Nephron (organoid): ENCODE data around the gene TSPAN7.

Experiments used
- H3K27ac Mint-ChIP-seq, 3 experiments: 2 replicates each; pipeline ENCODE4 v1.8.0; 2020; ENCODE audit warnings: mixed read lengths in 3 of 3, mild to moderate bottlenecking in 2 of 3, moderate library complexity in 1 of 3
- H3K27me3 Mint-ChIP-seq: 2 replicates; pipeline ENCODE4 v1.8.0; 2021; ENCODE audit warnings: low read depth, mild to moderate bottlenecking, moderate library complexity, mixed read lengths
- H3K36me3 Mint-ChIP-seq: 2 replicates; pipeline ENCODE4 v1.8.0; 2020; ENCODE audit warnings: low read depth, mixed read lengths
- H3K4me1 Mint-ChIP-seq: 2 replicates; pipeline ENCODE4 v1.8.0; 2020; ENCODE audit warnings: mixed read lengths
- H3K4me3 Mint-ChIP-seq, 3 experiments: 2 replicates each; pipeline ENCODE4 v1.8.0; 2020; ENCODE audit warnings: mild to moderate bottlenecking in 3 of 3, mixed read lengths in 3 of 3, moderate library complexity in 2 of 3
- H3K9me3 Mint-ChIP-seq: 2 replicates; pipeline ENCODE4 v1.8.0; 2020; ENCODE audit warnings: mixed read lengths
- TF ChIP-seq, protein P1 (sequence below), 3 experiments: fragments of 200-600 bp; sonication (generic); IDR thresholded peaks; one replicate each; pipeline ENCODE4 v1.5.0; 2021; ENCODE audit warnings: antibody characterized with exemption in 3 of 3; ENCODE audit not compliant: unreplicated experiment in 3 of 3

Gene TSPAN7

GRCh38 chrX:38596939-38597338, 35.6 kb downstream of the TSPAN7 start:
- no peaks in the 10 kb centered on the region for H3K27me3 Mint-ChIP-seq
- H3K27ac Mint-ChIP-seq = no peak overlapping the region
- peaks cover 10% of the 10 kb centered on the region for H3K4me1 Mint-ChIP-seq
- H3K4me3 Mint-ChIP-seq = no peak overlapping the region
- TF ChIP-seq, protein P1, sequence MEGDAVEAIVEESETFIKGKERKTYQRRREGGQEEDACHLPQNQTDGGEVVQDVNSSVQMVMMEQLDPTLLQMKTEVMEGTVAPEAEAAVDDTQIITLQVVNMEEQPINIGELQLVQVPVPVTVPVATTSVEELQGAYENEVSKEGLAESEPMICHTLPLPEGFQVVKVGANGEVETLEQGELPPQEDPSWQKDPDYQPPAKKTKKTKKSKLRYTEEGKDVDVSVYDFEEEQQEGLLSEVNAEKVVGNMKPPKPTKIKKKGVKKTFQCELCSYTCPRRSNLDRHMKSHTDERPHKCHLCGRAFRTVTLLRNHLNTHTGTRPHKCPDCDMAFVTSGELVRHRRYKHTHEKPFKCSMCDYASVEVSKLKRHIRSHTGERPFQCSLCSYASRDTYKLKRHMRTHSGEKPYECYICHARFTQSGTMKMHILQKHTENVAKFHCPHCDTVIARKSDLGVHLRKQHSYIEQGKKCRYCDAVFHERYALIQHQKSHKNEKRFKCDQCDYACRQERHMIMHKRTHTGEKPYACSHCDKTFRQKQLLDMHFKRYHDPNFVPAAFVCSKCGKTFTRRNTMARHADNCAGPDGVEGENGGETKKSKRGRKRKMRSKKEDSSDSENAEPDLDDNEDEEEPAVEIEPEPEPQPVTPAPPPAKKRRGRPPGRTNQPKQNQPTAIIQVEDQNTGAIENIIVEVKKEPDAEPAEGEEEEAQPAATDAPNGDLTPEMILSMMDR (IDR thresholded peaks at IDR 0.05; ENCODE audit: unreplicated experiment in 3 of 3) = no peak
- no peaks in the 10 kb centered on the region for H3K36me3 Mint-ChIP-seq
- peaks cover 20% of the 10 kb centered on the region for H3K9me3 Mint-ChIP-seq

- Mint-ChIP-seq H3K36me3 (no peaks in the 10 kb centered on the region), H3K27ac (peak overlapping the region; percentile 41 to 75 (median 50)), H3K27me3 (no peaks in the 10 kb centered on the region), H3K4me3 (no peak overlapping the region), H3K9me3 (peaks cover 12% of the 10 kb centered on the region), H3K4me1 (peaks cover 10% of the 10 kb centered on the region)
- TF ChIP-seq, protein P1 (IDR thresholded peaks at IDR 0.05; ENCODE audit: unreplicated experiment in 3 of 3) = no peak
Measured at GRCh38 chrX:38599796-38600755, 38.7 kb downstream of the TSPAN7 start.

- H3K27ac Mint-ChIP-seq = no peak overlapping the region
- H3K4me1 Mint-ChIP-seq = peaks cover 10% of the 10 kb centered on the region
- H3K36me3 Mint-ChIP-seq = no peaks in the 10 kb centered on the region
- no peaks in the 10 kb centered on the region for H3K27me3 Mint-ChIP-seq
- TF ChIP-seq, protein P1 (IDR thresholded peaks at IDR 0.05; ENCODE audit: unreplicated experiment in 3 of 3) = no peak
- H3K4me3 Mint-ChIP-seq = no peak overlapping the region
- H3K9me3 Mint-ChIP-seq = peaks cover 7% of the 10 kb centered on the region
Measured at GRCh38 chrX:38601866-38602265, 40.5 kb downstream of the TSPAN7 start.

DNA sequence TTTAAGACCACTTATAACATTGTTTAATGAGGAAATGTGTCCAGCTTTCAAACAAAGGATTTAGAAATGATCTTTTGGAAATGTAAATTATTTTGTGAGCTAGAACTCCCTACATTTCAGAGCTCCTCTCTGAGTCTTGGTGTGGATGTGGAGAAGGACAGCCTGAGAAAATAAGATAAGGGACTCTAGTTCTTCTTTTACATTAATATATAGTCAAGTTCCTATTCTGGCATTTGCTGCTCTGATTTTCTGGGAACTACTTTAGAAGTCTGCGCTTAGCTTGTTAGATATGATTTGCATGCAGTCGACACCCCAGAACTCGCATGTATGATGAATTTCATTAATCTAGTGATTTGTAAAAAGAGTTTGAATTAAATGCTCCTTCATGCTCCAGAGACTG, 45.5 kb downstream of the TSPAN7 start:
- Mint-ChIP-seq H3K4me3 (no peak overlapping the region), H3K27ac (no peak overlapping the region), H3K9me3 (peaks cover 6% of the 10 kb centered on the region), H3K36me3 (no peaks in the 10 kb centered on the region), H3K4me1 (no peaks in the 10 kb centered on the region), H3K27me3 (no peaks in the 10 kb centered on the region)
- TF ChIP-seq, protein P1 (IDR thresholded peaks at IDR 0.05; ENCODE audit: unreplicated experiment in 3 of 3) = no peak

DNA sequence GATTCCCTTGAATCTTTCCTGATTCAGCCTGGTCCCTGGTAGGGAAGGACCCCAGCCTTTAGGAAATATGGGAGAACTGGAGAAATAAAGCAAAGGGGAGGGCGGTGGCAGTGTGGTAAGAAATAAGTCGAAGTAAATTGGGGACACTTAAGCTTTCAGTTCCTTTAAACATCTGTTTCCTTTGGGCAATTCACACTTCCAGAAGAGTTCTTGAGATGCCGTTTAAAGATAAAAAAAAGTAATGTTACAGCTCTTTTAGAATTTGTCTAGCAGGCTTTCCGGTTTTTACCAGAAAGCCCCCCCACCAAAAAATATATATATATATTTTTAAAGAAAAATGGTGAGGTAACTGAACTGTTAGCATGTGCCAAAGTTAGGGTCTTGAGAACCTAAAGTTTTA, 46.6 kb downstream of the TSPAN7 start:
- H3K9me3 Mint-ChIP-seq = no peaks in the 10 kb centered on the region
- H3K36me3 Mint-ChIP-seq = no peaks in the 10 kb centered on the region
- no peaks in the 10 kb centered on the region for H3K27me3 Mint-ChIP-seq
- no peak overlapping the region for H3K27ac Mint-ChIP-seq
- no peaks in the 10 kb centered on the region for H3K4me1 Mint-ChIP-seq
- no peak overlapping the region for H3K4me3 Mint-ChIP-seq
- TF ChIP-seq, protein P1 (IDR thresholded peaks at IDR 0.05; ENCODE audit: unreplicated experiment in 3 of 3) = no peak

DNA sequence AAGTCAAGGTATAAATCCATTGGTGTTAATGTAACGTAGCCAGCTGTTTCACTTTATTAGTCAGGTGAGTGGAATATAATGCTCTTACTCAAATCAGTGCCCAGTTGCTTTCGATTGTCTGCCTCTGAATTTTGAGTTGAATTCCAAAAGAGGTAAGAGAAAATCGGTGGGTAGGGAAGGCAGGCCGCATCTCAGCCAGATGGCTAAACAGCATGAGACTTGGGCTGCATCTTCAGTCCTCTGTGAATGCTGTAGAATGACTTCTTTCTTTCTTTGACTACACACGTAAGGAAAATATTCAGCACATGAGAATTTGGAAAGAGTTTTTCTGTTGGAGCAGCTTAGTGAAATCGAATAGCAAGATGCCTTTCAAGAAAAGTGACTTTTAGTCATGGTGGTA, 49.5 kb downstream of the TSPAN7 start:
- Mint-ChIP-seq H3K4me3 (no peak overlapping the region), H3K36me3 (no peaks in the 10 kb centered on the region), H3K9me3 (peaks cover 3% of the 10 kb centered on the region), H3K27me3 (no peaks in the 10 kb centered on the region), H3K4me1 (no peaks in the 10 kb centered on the region), H3K27ac (no peak overlapping the region)
- TF ChIP-seq, protein P1 (IDR thresholded peaks at IDR 0.05; ENCODE audit: unreplicated experiment in 3 of 3) = no peak
